Measurements from ENCODE around the gene DPYD. TPM values are rescaled to one million over a fixed set of nuclear protein-coding genes. Genes with fewer than 3 reads are reported as not detected.

The DPYD gene
- total and polyA plus RNA-seq, 7 donors: 6.0 to 56.1 (median 40.2) TPM

- TF ChIP-seq POLR2AphosphoS5 (IDR thresholded peaks at IDR 0.05) (no peak), POLR2A (IDR thresholded peaks at IDR 0.05) (no peak), CTCF (IDR thresholded peaks at IDR 0.05) (no peak), EP300 (IDR thresholded peaks at IDR 0.05) (no peak)
- Histone ChIP-seq H3K27me3 (no peaks in the 10 kb centered on the region), H3K27ac (no peak overlapping the region), H3K4me3 (no peak overlapping the region), H3K36me3 (no peaks in the 10 kb centered on the region), H3K4me1 (peaks cover 0 to 25% (median 15%) of the 10 kb centered on the region in 4 donors), H3K9me3 (no peaks in the 10 kb centered on the region)
- intact Hi-C loops (cut with DNase I): no loop called here
- WGBS, 2 donors: 82 to 88% methylated on average over 6 of the region's 6 CpGs
- no peak for DNase-seq
Observed at GRCh38 chr1:97145321-97145956, 775.4 kb downstream of the DPYD start.

- Histone ChIP-seq H3K27me3 (no peaks in the 10 kb centered on the region), H3K4me1 (peaks cover 0 to 25% (median 15%) of the 10 kb centered on the region in 4 donors), H3K9me3 (no peaks in the 10 kb centered on the region), H3K4me3 (no peak overlapping the region), H3K36me3 (no peaks in the 10 kb centered on the region), H3K27ac (no peak overlapping the region)
- no peak for DNase-seq
- TF ChIP-seq CTCF (IDR thresholded peaks at IDR 0.05): no peak
- no peak for TF ChIP-seq EP300 (IDR thresholded peaks at IDR 0.05)
- no peak for TF ChIP-seq POLR2AphosphoS5 (IDR thresholded peaks at IDR 0.05)
- no peak for TF ChIP-seq POLR2A (IDR thresholded peaks at IDR 0.05)
- intact Hi-C loops (cut with DNase I): no loop called here
Observed at GRCh38 chr1:97144527-97144926, 776.3 kb downstream of the DPYD start.

- H3K27me3 ChIP-seq: no peaks in the 10 kb centered on the region
- intact Hi-C loops (cut with DNase I): no loop called here
- WGBS, 2 donors: 84 to 87% methylated on average over 2 of the region's 2 CpGs
- H3K27ac ChIP-seq: no peak overlapping the region
- peaks cover 0 to 29% (median 17%) of the 10 kb centered on the region in 4 donors for H3K4me1 ChIP-seq
- DNase-seq: no peak
- H3K4me3 ChIP-seq: no peak overlapping the region
- no peaks in the 10 kb centered on the region for H3K9me3 ChIP-seq
- no peaks in the 10 kb centered on the region for H3K36me3 ChIP-seq
- TF ChIP-seq CTCF (IDR thresholded peaks at IDR 0.05) (no peak), POLR2A (IDR thresholded peaks at IDR 0.05) (no peak), POLR2AphosphoS5 (IDR thresholded peaks at IDR 0.05) (no peak), EP300 (IDR thresholded peaks at IDR 0.05) (no peak)
Observed at GRCh38 chr1:97143236-97143882, 777.5 kb downstream of the DPYD start.

- intact Hi-C loops (cut with DNase I): no loop called here
- H3K9me3 ChIP-seq: no peaks in the 10 kb centered on the region
- H3K4me3 ChIP-seq: no peak overlapping the region
- WGBS, 2 donors: 90 to 92% methylated on average over 3 of the region's 3 CpGs
- no peak overlapping the region for H3K27ac ChIP-seq
- TF ChIP-seq POLR2A (IDR thresholded peaks at IDR 0.05) (no peak), POLR2AphosphoS5 (IDR thresholded peaks at IDR 0.05) (no peak), CTCF (IDR thresholded peaks at IDR 0.05) (no peak)
- H3K36me3 ChIP-seq: no peaks in the 10 kb centered on the region
- peaks cover 0 to 31% (median 16%) of the 10 kb centered on the region in 4 donors for H3K4me1 ChIP-seq
- no peaks in the 10 kb centered on the region for H3K27me3 ChIP-seq
- no peak for DNase-seq
Observed at GRCh38 chr1:97140611-97141010, 780.2 kb downstream of the DPYD start.

Measured in sigmoid colon (tissue), 7 donors.